HG03571 (cell line): Measurements from ENCODE around the gene NCAPH2.

Experiments
- ATAC-seq: cut with Tn5 transposase; IDR thresholded peaks from one replicate; pipeline ENCODE4 v1.9.1; 2021; ENCODE audit not compliant: unreplicated experiment

The NCAPH2 gene

GRCh38 chr22:50488886-50489285 is 19.1 kb upstream of the NCAPH2 start:
- no peak for ATAC-seq

GRCh38 chr22:50489363-50490243 is 18.4 kb upstream of the NCAPH2 start:
- no peak for ATAC-seq

- no peak for ATAC-seq
Observed at GRCh38 chr22:50490531-50491308, 17.3 kb upstream of the NCAPH2 start.

GRCh38 chr22:50497093-50497492 is 10.9 kb upstream of the NCAPH2 start:
- no peak for ATAC-seq

GRCh38 chr22:50498322-50498890 is 9.6 kb upstream of the NCAPH2 start:
- ATAC-seq, result no peak

- no peak for ATAC-seq
Observed at GRCh38 chr22:50500452-50500851, 7.6 kb upstream of the NCAPH2 start.

- ATAC-seq, result no peak
Observed at GRCh38 chr22:50502096-50502495, 5.9 kb upstream of the NCAPH2 start.

- ATAC-seq, result no peak
Observed at GRCh38 chr22:50502628-50503474, 5.2 kb upstream of the NCAPH2 start.

GRCh38 chr22:50503475-50504145 is 4.4 kb upstream of the NCAPH2 start:
- no peak for ATAC-seq

GRCh38 chr22:50504369-50505211 is 3.4 kb upstream of the NCAPH2 start:
- ATAC-seq, result no peak

GRCh38 chr22:50505276-50505775 is 2.7 kb upstream of the NCAPH2 start:
- ATAC-seq, result no peak

- ATAC-seq, result no peak
Observed at GRCh38 chr22:50505776-50506610, 2.0 kb upstream of the NCAPH2 start.

GRCh38 chr22:50506611-50507420 is 1.2 kb upstream of the NCAPH2 start:
- no peak for ATAC-seq

GRCh38 chr22:50507421-50507990 is 518 bp upstream of the NCAPH2 start, which contains the start of gene LMF2:
Gene LMF2 (minus strand): TSS chr22:50507702. CDS start chr22:50507675, 27 bp downstream.
- no peak for ATAC-seq

- no peak for ATAC-seq
Observed at GRCh38 chr22:50508897-50509296, 873 bp downstream of the NCAPH2 start.

- ATAC-seq, result no peak
Observed at GRCh38 chr22:50513175-50513574, 5.2 kb downstream of the NCAPH2 start.

GRCh38 chr22:50516068-50516467 is 8.0 kb downstream of the NCAPH2 start:
- ATAC-seq, result no peak
